WTC11 (cell line): Measurements from ENCODE around the gene HMGXB3. TPM values are rescaled to one million over a fixed set of nuclear protein-coding genes. Genes with fewer than 3 reads are reported as not detected.

Experiments used
- ATAC-seq: fragments of 200-7000 bp; cut with Tn5 transposase; 2 replicates; pipeline ENCODE4 v1.10.0; 2021; ENCODE audit warnings: mild to moderate bottlenecking, moderate library complexity
- CTCF ChIA-PET: fragments of 300-600 bp; sonication (Branson Sonifier 250); formaldehyde crosslinking; loops from one replicate; lab custom pipeline; 2021; ENCODE audit warnings: antibody characterized with exemption; lab: Charles Lee
- POLR2A ChIA-PET: fragments of 350-600 bp; sonication (Branson Sonifier 250); formaldehyde crosslinking; loops from one replicate; lab custom pipeline; 2021; ENCODE audit warnings: antibody characterized with exemption; lab: Charles Lee
- DNase-seq: peaks from one replicate; pipeline ENCODE4 v3.0.0; 2021; ENCODE audit warnings: low spot score
- H3K27ac Mint-ChIP-seq: 2 replicates; pipeline ENCODE4 v1.8.0; 2021; ENCODE audit warnings: mixed read lengths
- H3K27me3 Mint-ChIP-seq: 2 replicates; pipeline ENCODE4 v1.8.0; 2021; ENCODE audit warnings: low read depth, mild to moderate bottlenecking, moderate library complexity, mixed read lengths
- H3K36me3 Mint-ChIP-seq: 2 replicates; pipeline ENCODE4 v1.8.0; 2021; ENCODE audit warnings: mixed read lengths
- H3K4me1 Mint-ChIP-seq: 2 replicates; pipeline ENCODE4 v1.8.0; 2022; ENCODE audit warnings: mixed read lengths
- H3K4me3 Mint-ChIP-seq: 2 replicates; pipeline ENCODE4 v1.8.0; 2021; ENCODE audit warnings: mild to moderate bottlenecking, moderate library complexity, mixed read lengths
- H3K9me3 Mint-ChIP-seq: 2 replicates; pipeline ENCODE4 v1.8.0; 2021; ENCODE audit warnings: mixed read lengths
- AFF4 ChIP-seq: sonication (generic); formaldehyde crosslinking; IDR thresholded peaks from 2 replicates; pipeline ENCODE4 v1.8.1; 2023; ENCODE audit warnings: mild to moderate bottlenecking, missing genetic modification reagents, borderline replicate concordance
- E2F5 ChIP-seq: sonication (generic); formaldehyde crosslinking; IDR thresholded peaks from 2 replicates; pipeline ENCODE4 v1.8.1; 2022; ENCODE audit warnings: mild to moderate bottlenecking, moderate library complexity, missing genetic modification reagents
- ESRRA ChIP-seq: sonication (generic); formaldehyde crosslinking; IDR thresholded peaks from 2 replicates; pipeline ENCODE4 v1.8.1; 2022; ENCODE audit warnings: mild to moderate bottlenecking, missing genetic modification reagents, borderline replicate concordance
- FOXJ3 ChIP-seq: sonication (generic); formaldehyde crosslinking; IDR thresholded peaks from 2 replicates; pipeline ENCODE4 v1.9.0; 2021; ENCODE audit warnings: missing genetic modification reagents, mild to moderate bottlenecking, borderline replicate concordance
- GABPB1 ChIP-seq: sonication (generic); formaldehyde crosslinking; IDR thresholded peaks from 2 replicates; pipeline ENCODE4 v1.8.1; 2023; ENCODE audit warnings: mild to moderate bottlenecking, missing genetic modification reagents
- HMGXB4 ChIP-seq: sonication (generic); formaldehyde crosslinking; IDR thresholded peaks from 2 replicates; pipeline ENCODE4 v1.8.1; 2023; ENCODE audit warnings: mild to moderate bottlenecking, moderate library complexity, missing genetic modification reagents
- IRF2 ChIP-seq: sonication (generic); formaldehyde crosslinking; IDR thresholded peaks from 2 replicates; pipeline ENCODE4 v1.8.0; 2022; ENCODE audit warnings: low read depth, missing genetic modification reagents, borderline replicate concordance
- PRRX2 ChIP-seq: fragments of 250-450 bp; sonication (Bioruptor Pico); IDR thresholded peaks from 2 replicates; pipeline ENCODE4 v1.8.0; 2021; ENCODE audit warnings: mild to moderate bottlenecking
- ZNF512 ChIP-seq: sonication (generic); formaldehyde crosslinking; IDR thresholded peaks from 2 replicates; pipeline ENCODE4 v1.8.1; 2022; ENCODE audit warnings: missing genetic modification reagents, borderline replicate concordance
- total RNA-seq: library from RNA; stranded (reverse); gene quantifications from 3 replicates; pipeline ENCODE4 v1.2.3, GENCODE V29; 2021
- TF ChIP-seq, protein P1 (sequence below): sonication (generic); formaldehyde crosslinking; conservative IDR thresholded peaks from 2 replicates; pipeline ENCODE4 v1.8.1; 2023; ENCODE audit warnings: mild to moderate bottlenecking, low read depth, missing genetic modification reagents, moderate library complexity

HMGXB3 gene
- total RNA-seq, 1 experiment from 2014 or later, result 31.6 TPM

DNA sequence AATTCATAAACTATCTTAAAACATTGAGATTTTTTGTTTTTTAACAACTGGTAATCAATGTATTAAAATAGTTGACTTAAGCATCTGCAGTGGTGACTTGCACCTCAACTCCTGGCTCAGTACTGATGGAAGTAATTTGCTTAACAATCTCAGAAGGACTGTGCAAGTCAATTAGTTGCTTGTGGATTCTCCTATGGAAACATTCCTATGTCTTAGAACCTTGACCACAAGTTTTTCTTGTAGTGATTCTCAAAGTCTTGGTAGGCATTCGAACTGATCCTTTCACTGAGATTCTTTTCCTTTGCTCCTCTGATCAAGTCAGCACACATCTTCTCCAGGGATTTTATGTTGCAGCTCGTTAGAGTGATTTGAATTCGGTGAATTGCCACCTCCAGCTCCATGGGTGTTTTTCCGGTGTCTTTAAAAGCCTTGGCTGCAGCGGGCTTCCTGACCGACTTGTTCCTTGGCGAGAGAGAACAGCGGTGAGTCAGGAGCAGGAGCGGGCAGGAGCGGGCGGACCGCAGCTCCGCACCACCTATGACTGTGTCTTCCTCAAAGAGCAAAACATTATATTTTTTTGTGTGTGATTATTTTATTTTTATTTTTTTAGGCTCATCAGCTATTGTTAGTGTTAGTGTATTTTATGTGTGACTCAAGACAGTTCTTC lies 21.1 kb downstream of the HMGXB3 start (continued):
- TF ChIP-seq AFF4 (no peak), IRF2 (CRISPR knock-in tag) (no peak), E2F5 (CRISPR knock-in tag) (no peak), FOXJ3 (CRISPR knock-in tag) (no peak)
- TF ChIP-seq, protein P1, sequence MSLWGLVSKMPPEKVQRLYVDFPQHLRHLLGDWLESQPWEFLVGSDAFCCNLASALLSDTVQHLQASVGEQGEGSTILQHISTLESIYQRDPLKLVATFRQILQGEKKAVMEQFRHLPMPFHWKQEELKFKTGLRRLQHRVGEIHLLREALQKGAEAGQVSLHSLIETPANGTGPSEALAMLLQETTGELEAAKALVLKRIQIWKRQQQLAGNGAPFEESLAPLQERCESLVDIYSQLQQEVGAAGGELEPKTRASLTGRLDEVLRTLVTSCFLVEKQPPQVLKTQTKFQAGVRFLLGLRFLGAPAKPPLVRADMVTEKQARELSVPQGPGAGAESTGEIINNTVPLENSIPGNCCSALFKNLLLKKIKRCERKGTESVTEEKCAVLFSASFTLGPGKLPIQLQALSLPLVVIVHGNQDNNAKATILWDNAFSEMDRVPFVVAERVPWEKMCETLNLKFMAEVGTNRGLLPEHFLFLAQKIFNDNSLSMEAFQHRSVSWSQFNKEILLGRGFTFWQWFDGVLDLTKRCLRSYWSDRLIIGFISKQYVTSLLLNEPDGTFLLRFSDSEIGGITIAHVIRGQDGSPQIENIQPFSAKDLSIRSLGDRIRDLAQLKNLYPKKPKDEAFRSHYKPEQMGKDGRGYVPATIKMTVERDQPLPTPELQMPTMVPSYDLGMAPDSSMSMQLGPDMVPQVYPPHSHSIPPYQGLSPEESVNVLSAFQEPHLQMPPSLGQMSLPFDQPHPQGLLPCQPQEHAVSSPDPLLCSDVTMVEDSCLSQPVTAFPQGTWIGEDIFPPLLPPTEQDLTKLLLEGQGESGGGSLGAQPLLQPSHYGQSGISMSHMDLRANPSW (CRISPR knock-in tag), result no peak

- Mint-ChIP-seq H3K4me1 (peaks cover 27% of the 10 kb centered on the region), H3K27ac (peak overlapping the region; percentile 92), H3K27me3 (no peaks in the 10 kb centered on the region), H3K36me3 (peaks cover 76% of the 10 kb centered on the region), H3K9me3 (no peaks in the 10 kb centered on the region), H3K4me3 (peak overlapping the region; percentile 24)
- DNase-seq (no peak), ATAC-seq (no peak)
- POLR2A ChIA-PET, result no interaction called here
- TF ChIP-seq ESRRA, result no peak
- no peak for TF ChIP-seq PRRX2 (CRISPR knock-in tag)
- TF ChIP-seq GABPB1 (CRISPR knock-in tag), result no peak
- no peak for TF ChIP-seq HMGXB4 (CRISPR knock-in tag)
- TF ChIP-seq, protein P1 (CRISPR knock-in tag), result no peak
- no peak for TF ChIP-seq ZNF512 (CRISPR knock-in tag)
- CTCF ChIA-PET, result interaction anchor here (0.7 to 1.2 kb wide), 6 partner anchors 23 to 327 kb away, joined by 3 to 4 read pairs (median 3); no protein-coding TSS in a partner anchor
Measured at GRCh38 chr5:150022158-150022531, 21.6 kb downstream of the HMGXB3 start.
